Suppressor macrophage (primary cell): ENCODE data around the gene PRICKLE2.

ENCODE experiments used
- DNase-seq, 4 experiments: peaks; one replicate each; pipeline ENCODE4 v3.0.0-alpha.2; 2020 to 2022

PRICKLE2 gene

DNA sequence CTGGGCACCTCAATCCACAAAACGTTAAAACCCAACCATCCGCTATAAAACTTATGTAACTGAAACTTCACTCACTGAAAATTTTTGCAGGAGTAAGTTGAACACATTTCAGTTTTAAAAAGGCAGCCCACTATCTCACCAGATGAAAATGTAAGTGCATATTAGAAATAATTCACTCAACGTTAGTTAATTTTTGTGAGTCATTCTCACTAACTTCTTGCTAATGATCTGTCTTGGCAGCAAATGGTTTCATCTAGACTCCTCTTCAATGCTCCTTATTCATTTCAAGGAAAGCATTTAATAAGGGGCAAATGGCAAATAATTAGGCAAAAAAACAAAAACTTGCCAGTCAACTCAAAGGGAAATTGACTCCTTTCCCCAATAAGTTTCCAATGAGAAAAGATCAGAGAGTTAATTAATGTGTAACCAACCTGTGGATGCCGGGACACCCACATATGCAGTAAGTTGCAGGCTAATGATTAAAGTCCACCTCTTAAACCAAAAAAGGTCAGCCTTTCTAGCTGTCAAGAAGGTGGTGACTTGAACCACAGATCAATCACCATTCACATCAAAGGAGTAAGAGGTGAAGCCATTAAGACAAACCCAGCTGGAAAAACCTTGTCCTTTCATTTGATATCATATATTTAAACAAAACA, 22.9 kb upstream of the PRICKLE2 start:
- DNase-seq: no peak

DNA sequence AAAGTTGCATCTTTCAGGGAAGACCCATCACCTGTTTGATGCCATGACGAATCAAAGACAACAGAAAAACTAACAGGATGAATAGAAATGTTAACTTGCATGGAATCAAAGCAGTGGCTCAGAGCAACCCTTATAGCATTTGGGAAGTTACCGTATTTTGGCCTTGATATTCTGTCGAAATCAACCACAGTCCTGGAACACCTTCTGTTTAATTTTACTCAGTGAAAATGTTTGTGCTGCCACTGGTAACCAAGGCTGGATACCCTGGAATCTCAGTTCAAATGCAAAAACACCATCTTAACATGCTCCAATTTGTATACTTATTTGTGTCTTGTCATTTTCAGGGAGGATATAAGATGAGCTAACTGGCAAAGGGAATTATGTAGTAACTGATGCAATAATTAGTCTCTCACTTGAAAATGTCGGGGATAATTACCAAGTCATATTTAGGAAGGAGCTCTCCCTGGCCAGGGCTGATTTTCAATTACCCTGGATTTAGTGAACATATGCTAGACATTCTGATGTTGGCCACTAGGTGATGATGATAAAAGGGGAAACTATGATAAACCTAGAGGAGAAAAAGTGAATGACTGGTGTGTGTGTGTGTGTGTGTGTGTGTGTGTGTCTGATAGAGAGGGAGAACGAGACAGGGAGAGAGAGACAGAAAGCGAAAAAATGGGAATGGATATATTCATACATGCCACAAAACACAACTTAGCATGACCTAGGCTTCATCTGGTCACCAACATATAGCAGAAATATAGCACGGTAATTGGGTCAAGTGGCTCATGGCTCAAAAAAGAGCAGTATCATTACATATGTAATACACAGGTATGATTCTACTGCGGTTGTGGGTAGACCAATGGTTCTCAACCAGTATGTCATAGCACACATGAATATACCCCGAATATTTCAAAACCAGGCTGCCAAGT, 19.0 kb upstream of the PRICKLE2 start:
- no peak for DNase-seq

DNA sequence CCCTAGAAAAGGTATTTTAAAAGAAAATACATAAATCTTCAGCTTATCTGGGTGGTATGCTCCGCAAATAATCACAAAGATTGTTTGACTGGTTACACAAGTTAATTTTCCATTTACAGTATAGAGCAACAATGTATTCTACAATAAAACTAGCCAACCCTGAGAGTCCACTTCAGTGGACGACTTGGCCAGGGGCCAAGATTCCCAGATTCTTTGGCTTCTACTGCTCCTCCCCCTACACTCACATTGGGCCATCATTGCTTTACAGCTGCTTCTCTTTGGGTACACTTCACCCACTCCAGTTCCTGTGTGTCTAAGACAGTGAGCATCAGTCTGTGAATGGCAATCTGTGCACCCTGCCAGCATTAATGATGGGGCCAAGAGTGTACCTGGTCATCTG, 17.2 kb upstream of the PRICKLE2 start:
- no peak for DNase-seq

DNA sequence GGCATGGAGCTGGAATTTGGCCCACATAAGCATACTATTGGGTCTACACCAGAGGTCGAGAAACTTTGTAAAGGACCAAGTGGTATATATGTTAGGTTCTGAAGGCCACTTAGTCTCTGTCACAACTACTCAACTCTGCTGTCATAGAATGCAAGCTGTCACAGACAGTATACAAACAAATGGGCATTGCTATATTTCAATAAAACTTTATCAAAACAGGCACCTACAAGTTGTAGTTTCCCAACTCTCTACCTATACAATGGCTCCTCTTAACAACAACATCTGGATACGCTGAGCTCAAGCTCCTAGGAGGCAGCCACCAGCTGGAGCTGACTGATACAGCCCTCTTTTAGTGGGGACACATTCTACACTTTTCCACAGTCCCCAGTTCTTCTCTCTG, 15.7 kb upstream of the PRICKLE2 start:
- DNase-seq: no peak

DNA sequence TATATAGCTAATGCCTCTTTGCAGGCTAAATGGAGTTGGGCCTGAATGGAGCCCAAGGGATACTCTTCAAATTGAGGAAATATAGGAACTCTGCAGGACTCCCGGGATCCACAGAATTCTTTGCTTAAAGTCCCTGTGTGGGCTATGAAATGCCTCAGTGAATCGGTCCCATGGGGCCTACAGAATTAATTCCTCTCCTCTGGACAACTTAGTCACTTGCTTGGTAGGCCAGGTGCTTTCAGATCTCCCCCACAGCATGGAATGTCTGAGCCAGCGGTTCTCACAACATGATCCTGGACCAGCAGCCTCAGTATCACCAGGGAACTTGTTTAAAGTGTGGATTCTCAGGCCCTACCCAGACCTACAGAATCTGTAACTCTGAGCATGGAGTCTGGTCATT, 15.1 kb upstream of the PRICKLE2 start:
- DNase-seq: no peak

DNA sequence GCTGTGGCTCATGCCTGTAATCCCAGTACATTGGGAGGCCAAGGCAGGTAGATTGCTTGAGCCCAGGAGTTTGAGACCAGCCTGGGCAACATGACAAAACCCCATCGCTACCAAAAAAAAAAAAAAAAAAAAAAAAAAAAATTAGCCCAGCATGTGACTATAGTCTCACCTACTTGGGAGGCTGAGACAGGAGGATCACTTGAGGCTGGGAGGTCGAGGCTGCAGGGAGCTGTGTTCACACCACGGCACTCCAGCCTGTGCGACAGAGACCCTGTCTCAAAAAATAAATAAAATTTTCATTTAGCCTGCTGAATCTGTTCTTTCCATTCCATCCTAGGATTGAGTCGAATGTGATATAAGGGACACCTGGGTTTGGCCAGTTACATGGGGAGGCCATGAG, 14.6 kb upstream of the PRICKLE2 start:
- DNase-seq: no peak

DNA sequence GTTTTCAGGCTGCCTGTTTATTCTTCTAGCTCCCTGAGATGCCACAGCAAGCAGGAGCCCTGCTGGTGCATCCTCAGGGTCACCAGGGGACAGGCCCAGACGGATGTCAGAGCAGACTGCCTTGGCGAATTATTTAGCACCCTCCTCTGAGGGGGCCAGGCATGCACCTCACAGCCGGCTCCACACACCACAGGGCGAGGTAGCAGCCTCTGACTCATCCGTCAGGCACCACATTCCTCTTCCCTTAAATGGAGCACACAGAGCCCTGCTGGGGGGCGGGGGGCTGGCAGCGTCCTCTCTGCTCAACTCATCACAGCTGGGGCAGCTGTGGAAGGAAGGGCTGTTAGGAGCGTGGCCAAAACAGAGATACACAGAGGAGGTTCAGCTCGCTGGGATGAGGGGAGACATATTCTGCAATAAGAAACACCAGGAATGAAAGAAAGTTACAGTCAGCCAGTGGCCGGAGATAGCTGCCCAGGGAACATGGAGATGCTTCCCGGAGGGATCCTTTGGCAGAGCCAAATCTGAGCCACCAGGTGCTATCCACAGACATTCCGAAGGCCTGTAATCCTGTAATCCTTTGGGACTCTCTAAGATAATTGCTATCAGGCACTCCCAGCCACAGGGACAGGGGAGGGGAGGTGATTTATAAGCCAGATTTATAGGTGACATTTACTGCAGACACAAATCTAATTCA, 13.9 kb upstream of the PRICKLE2 start:
- DNase-seq: no peak

DNA sequence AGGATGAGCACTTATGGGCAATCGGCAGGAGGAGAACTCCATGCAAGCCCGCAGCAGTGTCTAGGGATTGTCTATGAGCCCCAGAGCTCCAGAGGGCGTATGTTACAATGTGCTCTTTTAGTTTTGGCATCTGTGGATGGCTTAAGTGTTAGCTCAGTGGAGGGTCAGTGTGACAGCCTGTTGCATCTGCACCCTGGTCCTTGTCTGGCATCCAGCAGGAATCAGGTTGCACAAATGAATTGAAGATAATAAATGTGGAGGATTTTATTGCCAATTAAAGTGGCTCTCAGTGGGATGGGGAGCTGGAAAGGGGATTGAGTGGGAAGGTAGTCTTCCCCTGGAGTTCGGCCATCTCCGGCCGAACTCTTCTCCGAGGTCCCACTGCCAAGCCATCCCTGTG, 11.8 kb upstream of the PRICKLE2 start:
- DNase-seq: no peak

DNA sequence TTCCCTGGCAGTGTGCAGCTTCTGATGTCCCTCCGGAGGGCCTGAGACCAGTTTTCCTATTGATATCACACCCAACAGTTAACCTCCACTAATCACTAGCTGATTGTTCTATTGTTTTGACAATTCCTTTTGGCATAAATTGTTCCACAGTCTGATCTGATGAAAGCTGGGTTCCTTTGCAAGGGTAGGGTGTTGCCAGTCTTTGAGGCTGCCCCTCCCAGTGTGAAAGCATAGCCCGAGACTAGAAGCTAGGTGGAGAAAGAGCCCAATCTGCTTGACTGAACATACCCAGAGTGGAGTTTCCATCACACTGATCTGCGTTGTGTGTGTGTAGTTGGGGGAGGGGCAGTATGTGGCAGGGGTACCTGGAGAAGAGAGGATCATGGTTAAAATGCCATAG, 10.3 kb upstream of the PRICKLE2 start:
- DNase-seq: no peak

DNA sequence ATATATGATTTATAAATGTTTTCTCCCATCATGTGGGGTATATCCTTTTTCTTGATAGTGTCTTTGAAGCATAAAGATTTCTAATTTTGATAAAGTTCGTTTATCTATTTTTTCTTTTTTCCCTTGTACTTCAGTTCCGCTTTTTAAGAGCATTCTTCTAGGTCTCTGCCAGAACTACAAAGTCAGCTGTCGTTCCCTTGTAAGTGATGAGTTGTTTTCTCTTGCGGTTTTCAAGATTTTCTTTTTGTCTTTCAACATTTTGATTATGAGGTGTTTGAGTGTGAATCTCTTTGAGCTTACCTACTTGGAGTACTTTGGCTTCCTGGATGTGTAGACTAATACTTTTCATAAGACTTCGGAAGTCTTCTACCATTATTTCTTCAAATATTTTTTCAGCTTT, 9.3 kb upstream of the PRICKLE2 start:
- no peak for DNase-seq

DNA sequence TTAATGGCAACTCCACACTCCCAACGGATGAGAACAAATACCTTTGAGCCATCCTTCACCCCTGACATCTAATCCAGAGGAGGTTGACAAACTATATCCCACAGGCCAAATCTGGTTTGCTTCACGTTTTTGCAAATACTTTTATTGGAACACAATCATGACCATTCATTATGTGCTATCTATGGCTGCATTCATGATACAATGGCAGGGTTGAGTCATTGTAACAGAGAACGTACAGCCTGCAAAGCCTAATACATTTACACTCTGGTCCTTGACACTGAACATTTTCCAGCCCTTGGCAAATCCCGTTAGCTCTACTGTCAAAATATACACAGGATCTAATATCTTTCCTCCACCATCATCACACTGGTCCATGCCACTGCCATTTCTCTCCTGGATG, 7.6 kb upstream of the PRICKLE2 start:
- DNase-seq: no peak

DNA sequence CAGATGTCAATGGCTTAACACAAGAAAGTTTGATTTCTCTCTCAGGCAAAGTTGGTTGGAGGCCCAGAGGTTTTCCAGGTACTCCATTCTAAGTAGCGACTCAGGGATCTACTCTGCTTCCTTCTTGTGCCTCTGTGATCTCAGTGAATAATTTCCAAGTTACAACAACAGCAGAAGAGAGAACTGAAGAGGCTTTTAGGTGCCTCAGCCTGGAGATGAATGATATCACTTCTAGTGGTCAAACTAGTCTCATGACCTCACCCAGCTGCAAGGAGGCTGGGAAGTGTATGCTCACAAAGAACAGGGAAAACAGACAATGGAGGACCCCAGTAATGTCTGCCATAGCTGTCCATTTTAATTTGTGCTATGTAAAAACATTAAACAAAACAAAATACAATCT, 4.6 kb upstream of the PRICKLE2 start:
- DNase-seq: no peak

DNA sequence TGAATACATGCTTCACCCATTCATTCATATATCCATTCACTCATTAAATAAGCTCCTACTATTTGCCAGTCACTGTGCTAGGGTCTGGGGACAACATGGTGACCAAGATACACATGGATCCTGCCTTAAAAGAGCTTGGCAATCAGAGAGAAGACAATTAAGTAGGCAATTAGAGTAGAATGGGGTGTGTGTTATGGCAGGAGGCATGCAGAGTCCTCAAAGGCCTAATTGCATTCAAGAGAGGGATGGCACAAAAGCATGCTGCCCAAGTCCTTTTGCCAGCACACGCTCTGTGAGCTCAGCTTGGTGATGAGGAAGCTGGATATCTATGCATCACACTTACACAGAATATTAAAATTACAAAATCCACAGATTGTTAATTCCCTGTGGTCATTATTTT, 2.8 kb upstream of the PRICKLE2 start:
- DNase-seq: no peak

DNA sequence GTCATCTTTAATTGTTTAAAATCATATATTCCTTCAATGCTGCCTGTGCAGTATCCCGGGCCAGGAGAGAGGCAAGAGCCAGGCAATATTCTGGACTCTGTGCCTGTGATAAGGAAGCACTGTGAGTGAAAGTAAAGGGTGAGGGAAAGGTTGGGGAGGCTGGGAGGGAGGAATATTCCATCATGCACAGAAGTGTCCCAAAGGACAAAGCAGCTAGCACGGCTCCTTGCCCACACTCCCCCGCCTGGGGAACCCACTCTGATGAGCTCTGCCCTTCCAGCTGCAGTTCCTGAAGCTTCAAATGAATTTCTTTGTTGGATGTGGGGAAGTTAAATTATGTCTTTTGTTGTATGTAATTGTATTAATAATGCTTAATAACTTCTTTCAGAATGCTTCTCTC, 1.5 kb upstream of the PRICKLE2 start:
- DNase-seq: no peak

DNA sequence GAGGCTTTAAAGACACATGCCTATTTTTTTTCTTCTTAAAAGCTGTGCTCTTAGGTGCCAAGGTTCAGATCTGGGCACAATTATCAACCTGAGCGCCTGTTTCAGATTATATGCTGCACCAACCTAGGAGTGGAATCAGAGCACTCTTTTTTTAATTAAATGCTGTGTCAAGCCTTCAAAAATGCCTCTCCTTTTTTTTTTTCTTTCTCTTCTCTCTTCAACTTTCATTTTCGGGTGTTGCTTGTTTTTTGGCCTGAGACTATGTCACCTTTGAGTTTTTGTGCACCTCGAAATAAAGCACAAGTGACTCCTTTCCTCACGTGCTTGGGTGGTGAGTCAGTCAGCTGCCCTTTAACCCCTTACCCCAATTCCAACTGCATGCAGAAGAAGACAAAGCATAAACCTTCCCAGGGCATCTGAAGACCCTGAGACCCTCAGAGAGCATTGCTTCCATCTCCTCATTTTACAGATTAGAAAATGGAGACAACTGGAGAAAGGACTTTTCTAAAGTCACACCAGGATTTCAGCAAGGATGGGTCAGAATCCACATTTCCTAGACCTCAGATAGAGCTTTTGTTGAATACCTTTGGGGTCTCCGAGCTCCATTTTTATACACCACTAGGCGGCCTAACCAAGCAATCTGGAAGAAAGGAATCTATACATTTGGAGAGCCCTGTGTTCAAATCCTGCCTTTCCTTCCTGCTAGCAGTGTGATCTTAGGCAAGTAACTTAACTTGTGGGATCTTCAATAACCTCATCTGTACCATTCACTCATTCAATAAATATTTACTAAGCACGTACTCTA, 631 bp upstream of the PRICKLE2 start:
- DNase-seq: no peak

DNA sequence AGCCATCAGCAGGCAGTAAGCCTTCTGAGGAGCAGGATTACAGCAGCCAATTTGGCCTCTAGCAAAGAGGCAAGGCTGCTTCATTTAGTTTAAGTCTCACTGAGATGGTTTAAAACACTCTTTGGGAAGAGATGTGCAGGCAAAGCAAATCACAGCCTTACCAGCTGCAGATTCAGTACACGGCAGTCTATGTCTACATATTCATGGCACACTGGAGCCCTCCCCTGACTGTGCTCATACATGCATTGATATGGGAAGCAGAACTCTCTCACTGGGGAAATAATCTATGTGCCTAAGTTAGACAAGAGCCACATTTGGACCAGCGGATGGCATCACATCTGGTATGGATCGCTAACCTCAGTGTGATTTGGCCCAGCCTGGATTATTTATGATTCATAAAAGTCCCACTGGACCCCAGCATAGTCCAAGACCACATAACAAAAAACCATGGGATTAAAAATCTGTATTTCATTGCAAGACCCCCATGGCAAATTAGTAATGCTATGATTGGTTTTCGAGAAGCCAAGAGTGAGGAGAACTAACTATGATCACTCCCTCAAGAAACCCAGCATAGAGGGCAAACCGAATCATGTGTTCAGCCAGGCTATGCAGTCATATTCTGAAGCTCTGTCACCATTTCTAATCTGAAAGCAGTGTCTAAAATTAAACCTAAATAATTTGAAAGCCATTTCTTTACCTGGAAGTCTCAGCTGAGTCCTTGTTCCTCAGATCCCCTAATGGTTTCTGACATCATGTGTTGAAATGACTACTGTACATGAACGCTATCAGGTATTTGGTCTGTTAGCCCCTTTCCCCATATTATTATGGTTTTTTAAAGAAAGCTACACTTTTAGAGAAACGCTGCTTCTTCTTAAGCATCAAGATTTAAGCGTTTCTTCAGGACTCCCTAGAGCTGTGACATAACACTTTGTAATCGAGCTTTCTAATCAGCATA, 1.2 kb downstream of the PRICKLE2 start:
- no peak for DNase-seq

DNA sequence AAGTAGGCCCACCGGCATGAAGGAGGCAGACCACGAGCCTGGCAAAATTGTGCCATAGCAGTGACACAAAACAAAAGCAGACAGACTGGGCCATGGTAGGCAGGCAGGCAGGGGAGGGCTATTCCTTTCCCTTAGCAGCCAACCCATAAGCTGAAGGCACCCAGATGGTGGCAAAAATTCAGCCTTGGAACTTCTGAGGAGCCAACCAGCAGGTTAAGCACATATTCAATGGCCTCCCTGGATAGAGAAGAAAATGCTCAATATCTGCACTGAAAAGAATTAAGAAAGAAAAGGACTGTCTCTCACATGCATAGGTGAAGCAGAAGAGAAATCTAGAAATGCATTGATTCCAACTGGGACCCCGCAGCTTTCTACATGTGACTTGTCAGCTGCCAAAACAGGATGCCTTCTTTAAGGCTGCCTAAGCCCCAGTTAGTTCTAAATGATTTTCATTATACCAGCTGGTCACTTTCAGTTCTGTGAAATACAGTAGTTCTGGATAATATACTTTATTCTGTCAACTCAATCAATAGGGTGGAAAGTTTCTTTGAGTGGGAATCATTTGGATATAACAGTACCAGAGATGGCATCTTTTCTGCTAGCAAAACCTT, 2.7 kb downstream of the PRICKLE2 start:
- no peak for DNase-seq

DNA sequence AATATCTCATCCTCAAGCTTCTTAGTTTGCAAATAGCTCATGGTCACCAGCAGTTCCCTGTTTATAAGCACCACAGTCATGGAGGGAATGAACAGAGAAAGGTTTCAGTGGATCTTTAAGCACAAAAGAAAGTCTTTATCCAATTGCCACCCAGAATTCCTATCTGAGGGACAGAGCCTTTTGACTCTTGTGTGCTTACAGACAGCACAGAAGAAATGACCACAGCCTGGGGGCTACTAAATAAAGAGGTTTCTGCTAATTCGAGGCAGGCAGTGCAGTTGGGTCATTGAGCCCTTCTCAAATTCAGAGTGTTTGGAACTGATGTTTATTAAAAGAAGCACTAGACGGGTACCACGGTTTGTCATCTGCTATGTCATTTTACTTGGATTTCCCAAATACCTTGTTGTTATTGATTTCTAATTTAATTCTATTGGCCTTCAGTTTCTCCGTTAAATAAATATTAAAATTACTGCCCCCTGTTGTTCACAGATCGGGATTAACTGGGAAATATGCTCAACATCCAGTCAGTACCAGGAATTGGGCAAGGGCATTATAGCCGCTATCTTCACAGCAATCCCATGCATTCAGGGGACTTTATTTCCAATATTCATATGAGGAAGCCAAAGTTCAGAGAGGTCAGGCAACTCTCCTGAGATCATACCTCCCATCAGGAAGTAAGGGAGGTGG, 3.6 kb downstream of the PRICKLE2 start:
- DNase-seq: no peak

DNA sequence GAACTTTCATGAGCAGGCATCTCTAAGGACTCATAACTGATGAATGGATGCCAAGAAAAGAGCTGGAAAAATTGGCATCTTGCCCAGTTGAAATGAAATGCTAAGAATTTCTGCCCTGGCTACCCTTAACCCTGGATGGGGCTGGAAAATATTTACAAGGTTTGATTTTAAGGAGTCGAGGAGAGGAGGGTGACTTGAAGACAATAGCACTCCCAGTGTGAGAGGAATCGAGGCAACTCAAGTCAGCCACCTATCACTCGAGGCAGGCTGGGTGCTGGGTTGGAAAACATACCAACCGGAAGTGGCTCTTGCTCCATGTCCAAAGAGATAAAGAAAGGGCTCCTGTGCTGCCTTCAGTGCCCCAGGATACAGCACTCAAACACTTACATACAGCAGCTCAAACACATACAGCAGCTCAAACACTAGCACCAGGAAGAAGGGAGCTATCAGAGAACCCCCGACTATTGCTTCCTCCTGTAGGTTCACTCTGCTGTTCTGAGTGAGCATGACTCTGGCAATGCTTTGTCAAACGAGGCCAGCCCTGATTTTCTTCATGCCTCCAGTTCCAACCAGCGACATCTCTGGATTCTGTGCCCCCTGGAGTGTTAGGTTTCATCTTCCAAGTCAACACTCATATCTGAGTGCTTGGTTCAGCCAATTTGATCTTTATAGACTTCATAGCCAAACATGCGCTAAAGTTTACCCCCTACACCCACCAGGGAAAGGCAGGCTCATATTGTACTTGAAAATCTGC, 4.9 kb downstream of the PRICKLE2 start:
- DNase-seq: no peak

DNA sequence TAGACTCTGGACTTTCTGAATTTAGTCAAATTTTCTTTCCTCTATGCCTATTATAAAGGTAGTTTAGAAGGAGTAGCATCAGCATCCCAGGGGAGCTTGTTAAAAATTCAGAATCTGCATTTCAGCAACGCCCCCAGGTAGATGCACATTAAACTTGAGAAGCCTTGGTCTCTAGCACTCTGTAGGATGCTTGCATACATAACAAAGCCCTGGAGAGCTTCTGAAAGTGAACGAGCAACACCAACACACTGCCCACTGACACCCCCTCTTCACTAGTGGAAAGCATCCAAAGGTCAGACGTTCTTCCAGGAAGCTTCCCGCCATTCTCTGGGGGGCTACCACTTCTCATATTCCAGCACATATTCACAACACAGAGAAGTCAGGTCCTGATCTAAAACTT, 6.5 kb downstream of the PRICKLE2 start:
- no peak for DNase-seq
